Spleen (tissue), 7 donors: Measurements from ENCODE around the gene METTL24.

Experiments
- CTCF ChIP-seq, 11 experiments: fragments of 200-600 bp in 7 of 11; fragments of 450-650 bp in 4 of 11; sonication (generic) in 4 of 11; IDR thresholded peaks in 8 of 11; conservative IDR thresholded peaks in 3 of 11; 1 replicate in 7 of 11; 2 replicates in 4 of 11; pipeline versions ENCODE4 v1.4.0 to v1.8.0; 2016 to 2021; ENCODE audit warnings: antibody characterized with exemption in 11 of 11, inconsistent platforms in 4 of 11, mild to moderate bottlenecking in 1 of 11
- POLR2AphosphoS5 ChIP-seq, 3 donors: sonication (generic); formaldehyde crosslinking; IDR thresholded peaks; one replicate each; pipeline ENCODE4 v1.5.1; 2017; ENCODE audit warnings: antibody characterized with exemption in 3 of 3
- donor health status: DM: no; HTN: no; CAD: no; lungs with moderate emphysema.
- donor health status: DM: no; HTN: no; CAD: no.
- donor health status: DM: no; HTN: no; CAD: no.

DNA sequence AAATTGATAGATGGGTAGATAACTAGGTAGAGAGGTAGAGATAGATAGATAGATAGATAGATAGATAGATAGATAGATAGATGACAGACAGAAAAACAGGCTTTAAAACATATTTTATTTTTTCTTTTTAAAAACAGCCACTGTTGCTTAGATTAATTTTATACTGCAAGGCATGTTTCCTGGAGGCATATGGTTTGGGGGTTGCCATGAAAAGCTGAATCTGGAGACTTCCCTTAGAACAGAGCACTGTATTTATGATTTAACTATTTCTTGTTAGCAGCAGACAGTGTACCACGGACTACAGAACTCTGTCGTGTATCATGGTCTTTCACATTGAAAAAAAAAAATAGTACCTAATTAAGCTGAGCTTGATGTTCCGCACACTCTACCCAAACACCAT lies 38.8 kb downstream of the METTL24 start:
- no peak for TF ChIP-seq CTCF (IDR thresholded peaks at IDR 0.05 in 8 of 11, conservative IDR thresholded peaks at IDR 0.05 in 3 of 11)
- no peak for TF ChIP-seq POLR2AphosphoS5 (IDR thresholded peaks at IDR 0.05)
